ENCODE measurements around the gene KIF6.

Gene KIF6

GRCh38 chr6:39417440-39417839 lies 307.8 kb downstream of the KIF6 start:
- DNase-seq (ENCODE audit: low read depth), result no peak

GRCh38 chr6:39416728-39417127 lies 308.5 kb downstream of the KIF6 start:
- peak; percentile 74 for DNase-seq (ENCODE audit: low read depth)

DNA sequence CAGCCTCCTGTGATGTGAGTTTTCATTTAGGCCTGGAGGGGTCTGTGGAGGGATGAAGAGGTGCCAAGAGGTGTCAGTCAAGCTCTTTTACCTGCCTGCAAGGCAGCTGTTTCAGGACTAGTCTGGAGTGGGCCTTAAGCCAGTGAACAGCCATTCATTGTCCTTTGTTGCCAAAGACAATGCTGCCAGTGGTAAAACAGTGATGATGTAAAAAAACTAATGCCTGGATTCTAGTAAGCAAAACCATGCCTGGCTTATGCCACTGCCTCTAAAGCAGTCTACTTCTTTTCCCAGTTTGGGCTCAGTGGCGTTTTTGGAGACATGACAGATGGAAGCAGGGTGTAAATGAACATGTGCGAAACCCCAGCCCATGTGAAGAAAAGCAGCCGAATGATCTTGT lies 309.2 kb downstream of the KIF6 start:
- no peak for DNase-seq (ENCODE audit: low read depth)

DNA sequence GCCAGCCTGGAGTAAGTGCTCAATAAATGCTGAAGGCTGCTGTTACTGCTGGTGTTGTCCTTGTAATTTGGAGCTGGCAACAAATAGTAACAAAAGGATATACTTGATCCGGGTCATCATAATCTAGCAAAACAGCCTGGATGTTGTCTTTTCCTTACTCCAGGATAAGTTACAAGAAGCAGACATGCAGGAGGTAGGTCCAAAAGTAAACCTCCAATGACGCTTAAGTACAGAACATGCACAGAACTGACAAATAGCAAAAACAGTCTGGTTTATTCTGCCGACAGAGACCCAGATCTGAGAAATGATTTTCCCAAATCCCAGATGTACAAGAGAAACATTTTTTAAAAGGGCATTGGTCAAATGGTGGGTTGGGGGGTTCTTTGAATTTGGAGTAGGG lies 309.7 kb downstream of the KIF6 start:
- DNase-seq (ENCODE audit: low read depth), result no peak

- DNase-seq (ENCODE audit: low read depth), result no peak
Measured at GRCh38 chr6:39411465-39411864, 313.7 kb downstream of the KIF6 start.

DNA sequence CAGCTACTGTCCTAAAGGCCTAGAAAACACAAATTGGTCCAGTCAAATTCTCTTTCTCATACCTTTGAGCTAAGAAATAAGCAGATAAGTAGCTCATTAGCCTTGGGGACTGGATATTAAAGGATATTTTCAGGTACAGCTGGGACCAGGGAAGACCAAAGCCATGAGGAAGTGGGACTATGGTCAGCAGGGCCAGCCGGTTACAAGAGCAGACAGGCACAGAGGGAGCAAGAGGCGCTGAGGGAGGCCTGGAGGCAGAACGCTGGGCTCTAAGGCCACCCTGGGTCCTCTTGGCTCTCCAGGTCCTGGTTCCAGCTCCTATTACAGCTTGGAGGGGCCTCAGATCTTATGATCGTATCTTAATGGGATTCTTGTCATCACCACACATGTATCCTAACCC lies 314.2 kb downstream of the KIF6 start:
- DNase-seq (ENCODE audit: low read depth), result no peak

GRCh38 chr6:39409889-39410288 lies 315.3 kb downstream of the KIF6 start:
- DNase-seq (ENCODE audit: low read depth), result no peak

DNA sequence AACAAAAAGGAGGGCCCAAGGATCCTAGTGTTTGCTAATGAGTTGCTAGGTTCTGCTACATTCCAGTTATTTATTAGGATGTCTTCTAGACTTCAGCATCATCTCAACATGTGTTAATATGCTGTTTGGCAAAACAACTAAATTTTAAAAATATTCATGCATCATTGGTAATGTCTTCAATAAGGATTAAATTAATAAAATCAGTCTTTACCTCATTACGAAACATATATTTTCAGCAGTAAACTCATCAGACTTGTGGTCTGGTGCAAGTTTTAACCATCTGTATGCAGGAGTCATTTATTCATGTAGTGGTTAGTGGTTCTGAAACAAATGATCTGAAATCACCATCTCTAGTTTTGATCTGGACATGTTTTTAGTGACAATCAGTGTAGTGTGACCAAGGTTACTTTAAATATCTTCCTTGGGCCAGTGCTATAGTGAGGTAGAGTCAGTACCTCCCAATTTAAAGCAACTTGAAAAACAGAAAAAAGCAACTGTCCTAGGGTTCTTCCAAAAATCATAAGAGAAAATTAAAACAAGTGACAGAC lies 317.7 kb downstream of the KIF6 start:
- DNase-seq (ENCODE audit: low read depth), result no peak

GRCh38 chr6:39404312-39404711 lies 320.9 kb downstream of the KIF6 start:
- no peak for DNase-seq (ENCODE audit: low read depth)

- DNase-seq (ENCODE audit: low read depth), result no peak
Measured at GRCh38 chr6:39403304-39403703, 321.9 kb downstream of the KIF6 start.

GRCh38 chr6:39402239-39402751 lies 322.9 kb downstream of the KIF6 start:
- no peak for DNase-seq (ENCODE audit: low read depth)

DNA sequence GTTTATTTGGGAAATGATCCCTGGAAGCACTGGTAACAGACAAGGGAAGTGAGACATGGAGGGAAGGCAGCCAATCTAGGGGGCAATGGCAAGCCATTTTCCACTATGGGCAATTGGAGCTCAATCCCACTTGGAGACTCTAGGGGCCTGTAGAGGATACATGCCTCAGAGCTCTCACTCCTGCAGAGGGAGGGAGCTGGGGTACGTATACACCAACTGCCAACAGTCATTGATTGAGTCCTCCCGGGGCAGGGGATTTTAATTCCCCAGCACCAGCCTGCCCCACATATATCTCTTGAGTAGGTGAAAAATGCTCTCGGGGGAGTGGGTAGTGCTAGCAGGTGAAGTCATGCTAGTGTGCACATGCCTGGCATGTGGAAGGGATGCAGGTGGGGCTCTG lies 323.8 kb downstream of the KIF6 start:
- no peak for DNase-seq (ENCODE audit: low read depth)

GRCh38 chr6:39400026-39400425 lies 325.2 kb downstream of the KIF6 start:
- no peak for DNase-seq (ENCODE audit: low read depth)

- DNase-seq (ENCODE audit: low read depth), result no peak
Measured at GRCh38 chr6:39396854-39397253, 328.4 kb downstream of the KIF6 start.

DNA sequence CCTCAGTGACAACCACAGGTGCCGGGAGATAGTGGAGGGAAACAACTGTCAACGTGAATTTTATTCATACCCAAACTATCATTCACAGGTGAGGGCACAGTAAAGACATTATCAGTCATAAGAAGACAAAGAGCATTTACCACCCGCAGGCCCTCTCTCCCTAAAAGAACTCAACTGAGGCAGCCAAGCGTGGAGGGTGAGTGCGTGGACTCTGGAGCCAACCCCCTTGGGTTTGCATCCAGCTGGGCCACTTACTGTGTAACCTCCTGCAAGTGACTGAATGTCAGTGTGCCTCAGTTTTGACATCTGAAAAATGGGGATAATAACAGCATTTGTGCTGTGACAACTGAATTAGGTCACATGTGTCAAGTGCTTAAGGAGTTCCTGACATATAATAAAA lies 332.1 kb downstream of the KIF6 start:
- no peak for DNase-seq (ENCODE audit: low read depth)

DNA sequence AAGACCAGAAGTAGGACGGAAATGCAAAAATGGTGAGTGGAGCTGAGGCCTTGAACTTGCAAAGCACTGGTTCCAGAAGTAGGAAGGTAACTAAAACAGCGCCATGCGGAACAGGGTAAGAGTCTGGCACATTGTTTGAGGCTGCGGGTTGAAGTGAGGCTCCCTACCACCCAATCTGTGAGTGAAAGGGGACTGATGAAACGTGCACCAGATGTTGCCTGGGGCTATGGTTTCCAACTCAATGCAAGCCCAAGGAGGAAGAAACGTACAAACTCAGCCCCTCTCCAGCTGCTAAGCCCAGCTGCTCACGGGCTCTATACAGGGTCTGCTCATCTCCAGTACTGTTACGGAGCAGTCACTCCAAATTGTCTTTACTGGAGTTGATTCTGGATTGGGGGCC lies 334.0 kb downstream of the KIF6 start:
- DNase-seq (ENCODE audit: low read depth), result no peak

- DNase-seq (ENCODE audit: low read depth), result no peak
Measured at GRCh38 chr6:39389484-39389767, 335.8 kb downstream of the KIF6 start.

DNA sequence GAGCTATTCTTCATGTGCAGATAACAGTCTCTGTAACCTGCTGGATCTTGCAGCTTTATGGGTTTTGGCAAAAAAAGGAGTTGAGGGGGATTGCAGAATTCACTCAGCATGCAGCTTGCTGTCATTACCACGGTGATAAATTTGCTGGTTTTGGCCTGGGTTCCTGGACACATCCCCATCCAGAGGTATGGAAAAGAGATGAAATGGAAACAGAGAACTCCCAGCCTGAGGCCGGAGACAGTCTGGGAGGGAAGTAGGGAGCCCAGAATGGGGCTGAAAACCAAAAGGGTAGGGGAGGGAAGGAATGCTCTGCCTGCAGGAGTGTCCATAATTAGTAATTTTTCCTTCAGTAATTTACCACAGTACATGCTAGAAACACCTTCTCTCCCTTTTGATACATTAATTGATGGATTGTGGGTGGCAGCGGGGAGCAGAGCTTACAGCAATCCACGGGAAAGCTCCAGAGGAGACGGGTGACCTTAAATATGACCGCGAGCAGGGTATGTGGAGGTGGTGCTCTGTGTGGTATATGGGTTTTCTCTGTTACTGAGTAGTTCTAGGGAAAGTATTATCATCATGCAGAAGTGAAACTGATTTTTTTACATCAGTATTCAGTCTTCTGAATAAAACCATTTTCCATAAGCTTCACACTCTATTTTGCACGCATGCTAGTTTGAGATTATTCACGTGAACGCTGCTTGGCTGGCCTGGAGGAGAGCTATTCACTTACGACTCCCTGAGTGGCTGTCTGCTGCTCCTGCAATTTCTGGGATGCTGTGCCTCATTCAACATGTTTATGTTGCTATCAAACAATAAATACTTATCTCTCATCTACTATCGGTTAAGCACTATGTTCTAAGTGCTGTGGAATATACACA lies 336.4 kb downstream of the KIF6 start:
- no peak for DNase-seq (ENCODE audit: low read depth)

DNA sequence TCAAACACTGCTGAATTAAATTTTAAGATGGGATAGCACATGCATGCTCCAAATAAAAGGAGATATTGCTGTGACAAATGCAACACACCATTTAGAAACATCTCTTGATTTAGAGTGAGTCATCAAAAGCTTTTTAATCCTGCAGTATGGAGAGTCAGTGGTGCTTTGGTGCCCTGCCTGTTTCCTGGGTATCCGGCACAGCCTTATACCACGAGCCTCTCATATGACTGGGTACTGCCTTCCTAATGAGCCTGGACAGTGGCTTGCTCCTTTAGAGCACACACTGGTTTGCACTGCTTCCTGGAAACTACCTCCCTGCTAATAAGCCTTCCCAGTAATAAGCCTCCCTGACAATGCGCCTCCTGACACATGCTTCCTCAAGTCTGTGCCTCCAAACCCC lies 337.4 kb downstream of the KIF6 start:
- DNase-seq (ENCODE audit: low read depth), result no peak

DNA sequence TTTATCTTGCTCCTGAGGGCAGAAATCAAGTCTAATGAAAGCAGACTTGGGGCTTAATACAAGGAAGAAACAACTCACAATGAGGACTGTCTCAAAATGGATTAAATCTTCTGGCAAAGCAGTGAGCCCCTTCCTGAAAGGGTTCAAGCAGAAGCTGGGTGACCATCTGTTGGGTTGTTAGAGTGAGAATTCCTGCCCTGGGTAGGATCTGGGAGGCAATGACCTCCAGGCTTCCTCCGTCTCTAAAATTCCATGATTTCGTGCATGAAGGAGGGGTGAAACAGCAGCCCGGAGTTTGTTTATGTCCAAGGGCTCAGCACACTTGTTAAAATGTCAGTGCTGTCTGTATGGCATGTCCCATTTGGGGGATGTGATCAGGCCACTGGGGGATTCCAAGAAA lies 338.7 kb downstream of the KIF6 start:
- DNase-seq (ENCODE audit: low read depth), result no peak

- DNase-seq (ENCODE audit: low read depth), result no peak
Measured at GRCh38 chr6:39381550-39382140, 343.6 kb downstream of the KIF6 start.

DNA sequence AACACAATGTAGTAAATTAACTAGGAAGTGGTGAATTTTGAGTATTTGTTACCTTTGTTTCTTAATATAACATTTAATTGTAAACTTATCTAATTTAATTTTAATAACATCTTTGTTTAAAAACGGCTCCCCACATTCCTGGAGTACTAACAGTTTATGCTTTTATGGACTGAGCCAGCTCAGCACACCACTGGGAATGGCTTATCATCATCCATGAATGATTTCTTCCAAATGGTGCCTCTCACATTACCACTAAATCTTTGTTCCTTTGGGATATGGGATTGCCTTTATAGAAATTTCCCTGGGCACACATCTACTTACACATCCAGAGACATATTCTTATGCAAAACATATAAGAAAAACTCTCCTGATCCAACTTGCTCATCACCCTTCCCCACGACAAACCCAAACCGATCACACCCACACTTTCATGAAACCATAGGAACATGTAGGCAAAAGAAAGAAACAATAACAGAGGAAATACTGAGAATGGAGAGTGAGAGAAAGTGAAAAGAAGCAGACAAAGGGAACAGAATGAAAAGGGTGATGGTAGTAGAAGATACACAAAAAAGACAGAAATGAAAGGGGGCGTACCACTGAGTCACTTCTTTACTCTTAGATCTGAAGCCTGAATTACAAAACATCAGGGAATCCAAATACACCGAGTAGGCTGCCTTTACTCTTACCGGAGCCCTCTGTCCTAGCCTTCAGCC lies 344.2 kb downstream of the KIF6 start:
- no peak for DNase-seq (ENCODE audit: low read depth)

DNA sequence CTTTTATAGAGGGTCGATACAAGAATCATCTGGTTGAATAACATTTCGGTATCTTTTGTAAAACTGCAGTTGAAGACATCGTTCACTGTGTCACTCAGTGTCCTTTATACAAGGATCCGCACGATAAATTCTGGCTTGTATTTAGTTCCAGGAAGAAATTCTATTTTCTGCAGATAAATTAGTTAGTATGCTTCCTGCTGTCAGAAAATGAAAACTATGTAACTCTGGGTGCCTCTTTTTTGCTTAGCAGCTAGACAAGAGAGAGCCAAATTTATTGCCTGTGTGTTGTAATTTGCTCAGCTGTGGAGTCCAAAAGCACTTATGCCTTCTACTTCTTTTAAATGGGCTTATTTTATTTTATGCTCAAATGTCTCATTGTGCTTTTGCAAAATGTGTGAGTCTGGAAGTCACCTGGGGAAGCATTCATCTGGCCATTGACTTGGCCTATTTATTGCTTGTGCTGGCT lies 346.2 kb downstream of the KIF6 start:
- no peak for DNase-seq (ENCODE audit: low read depth)
